H1 (cell line): Measurements from ENCODE around the gene NLK. TPM values are rescaled to one million over a fixed set of nuclear protein-coding genes. Genes with fewer than 3 reads are reported as not detected.

Experiments used
- CTCF ChIA-PET: fragments of 300-600 bp; sonication (Branson Sonifier 250); formaldehyde crosslinking; loops from one replicate; lab custom pipeline; 2021; ENCODE audit not compliant: partially characterized antibody; lab: Charles Lee
- POLR2A ChIA-PET: fragments of 300-600 bp; sonication (Branson Sonifier 250); formaldehyde crosslinking; loops from one replicate; lab custom pipeline; 2021; ENCODE audit warnings: inconsistent platforms; ENCODE audit not compliant: partially characterized antibody; lab: Charles Lee
- DNase-seq, 2 experiments: peaks; one replicate each; pipeline versions ENCODE4 v3.0.0 to v3.0.0-alpha.2; 2010 to 2022; ENCODE audit warnings: low spot score in 2 of 2, low read depth in 1 of 2, mixed read lengths in 1 of 2
- FAIRE-seq: peaks from 2 replicates; lab custom pipeline; 2011; peaks lifted over from hg19 to GRCh38; lab: Jason Lieb, UNC
- H2AFZ ChIP-seq: 2 replicates; pipeline ENCODE4 v1.8.1; 2012; ENCODE audit warnings: low read length, inconsistent platforms
- H2AK5ac ChIP-seq: 2 replicates; pipeline ENCODE4 v1.6.1; 2013; ENCODE audit warnings: low read depth, low read length
- H2BK120ac ChIP-seq: replicated peaks from 2 replicates; pipeline ENCODE3; 2013; ENCODE audit warnings: low read depth, low read length, inconsistent platforms
- H2BK12ac ChIP-seq: 2 replicates; pipeline ENCODE4 v1.6.1; 2013; ENCODE audit warnings: low read depth, low read length
- H2BK15ac ChIP-seq: 2 replicates; pipeline ENCODE4 v1.6.1; 2013; ENCODE audit warnings: low read length
- H2BK20ac ChIP-seq: 2 replicates; pipeline ENCODE4 v1.6.1; 2013; ENCODE audit warnings: low read length
- H2BK5ac ChIP-seq: 2 replicates; pipeline ENCODE4 v1.6.1; 2013; ENCODE audit warnings: low read depth, low read length
- H3K14ac ChIP-seq: 2 replicates; pipeline ENCODE4 v1.6.1; 2013; ENCODE audit warnings: inconsistent platforms; ENCODE audit not compliant: insufficient read length
- H3K18ac ChIP-seq: 2 replicates; pipeline ENCODE4 v1.6.1; 2013; ENCODE audit warnings: low read length; ENCODE audit errors: extremely low read depth
- H3K23ac ChIP-seq: 2 replicates; pipeline ENCODE4 v1.6.1; 2013; ENCODE audit warnings: inconsistent platforms; ENCODE audit not compliant: insufficient read length
- H3K23me2 ChIP-seq: 2 replicates; pipeline ENCODE4 v1.6.1; 2013; ENCODE audit warnings: low read depth, low read length
- H3K27ac ChIP-seq: 2 replicates; pipeline ENCODE4 v1.6.1; 2011; ENCODE audit warnings: low read depth, low read length, inconsistent platforms
- H3K27me3 ChIP-seq, 4 experiments: replicated peaks in 1 of 4; 1 replicate in 1 of 4; 2 replicates in 3 of 4; pipeline versions ENCODE4 v1.6.1 to v1.8.1; 2011 to 2013; ENCODE audit warnings: low read length in 3 of 4, mild to moderate bottlenecking in 3 of 4, inconsistent platforms in 2 of 4, mixed read lengths in 2 of 4, moderate library complexity in 1 of 4; ENCODE audit not compliant: control insufficient read depth in 3 of 4, insufficient read depth in 3 of 4; ENCODE audit errors: extremely low read depth in 1 of 4
- H3K36me3 ChIP-seq, 4 experiments: 2 replicates each; pipeline versions ENCODE4 v1.6.1 to v1.8.1; 2011 to 2013; ENCODE audit warnings: mild to moderate bottlenecking in 4 of 4, low read length in 3 of 4, moderate library complexity in 2 of 4, control low read depth in 1 of 4, inconsistent platforms in 1 of 4; ENCODE audit not compliant: insufficient read depth in 4 of 4, control insufficient read depth in 2 of 4
- H3K4ac ChIP-seq: replicated peaks from 2 replicates; pipeline ENCODE3; 2013; ENCODE audit warnings: low read length, low read depth, mixed read lengths, inconsistent platforms; ENCODE audit not compliant: insufficient read length
- H3K4me1 ChIP-seq, 4 experiments: replicated peaks in 1 of 4; 1 replicate in 1 of 4; 2 replicates in 3 of 4; pipeline versions ENCODE4 v1.6.1 to v1.8.1; 2011 to 2013; ENCODE audit warnings: low read length in 3 of 4, inconsistent platforms in 2 of 4, mixed read lengths in 1 of 4; ENCODE audit not compliant: insufficient read depth in 4 of 4, control insufficient read depth in 3 of 4
- H3K4me2 ChIP-seq, 2 experiments: 2 replicates each; pipeline versions ENCODE4 v1.6.1 to v1.8.1; 2011 to 2013; ENCODE audit warnings: low read depth in 2 of 2, low read length in 2 of 2, control low read depth in 1 of 2, inconsistent platforms in 1 of 2, mild to moderate bottlenecking in 1 of 2; ENCODE audit not compliant: insufficient read depth in 1 of 2
- H3K4me3 ChIP-seq, 4 experiments: fragments of 200-600, 300-600 bp in 1 of 4; sonication (generic), shearing (Covaris generic), sonication (Bioruptor Twin) in 1 of 4; 2 replicates each; pipeline versions ENCODE4 v1.5.1 to v1.8.1; 2011 to 2016; ENCODE audit warnings: low read length in 4 of 4, low read depth in 3 of 4, control low read depth in 2 of 4, inconsistent platforms in 2 of 4, mild to moderate bottlenecking in 2 of 4, mixed read lengths in 1 of 4, moderate library complexity in 1 of 4; ENCODE audit not compliant: insufficient read depth in 2 of 4; ENCODE audit errors: extremely low read depth in 1 of 4
- H3K56ac ChIP-seq: replicated peaks from 2 replicates; pipeline ENCODE3; 2013; ENCODE audit warnings: low read depth, mild to moderate bottlenecking, mixed read lengths, low read length, inconsistent platforms; ENCODE audit not compliant: insufficient read length
- H3K79me1 ChIP-seq: 2 replicates; pipeline ENCODE4 v1.6.1; 2013; ENCODE audit warnings: low read depth, low read length, control low read depth
- H3K79me2 ChIP-seq, 2 experiments: 2 replicates each; pipeline versions ENCODE4 v1.6.1 to v1.8.1; 2012 to 2013; ENCODE audit warnings: low read length in 2 of 2, mild to moderate bottlenecking in 2 of 2, inconsistent platforms in 1 of 2; ENCODE audit not compliant: insufficient read depth in 2 of 2, control insufficient read depth in 1 of 2
- H3K9ac ChIP-seq, 4 experiments: replicated peaks in 1 of 4; 1 replicate in 1 of 4; 2 replicates in 3 of 4; pipeline versions ENCODE4 v1.6.1 to v1.8.1; 2011 to 2013; ENCODE audit warnings: low read depth in 3 of 4, low read length in 3 of 4, control low read depth in 2 of 4, mild to moderate bottlenecking in 2 of 4, moderate library complexity in 2 of 4, inconsistent platforms in 1 of 4; ENCODE audit errors: extremely low read depth in 1 of 4
- H3K9me3 ChIP-seq, 2 experiments: 2 replicates each; pipeline versions ENCODE4 v1.6.1 to v1.8.1; 2012 to 2013; ENCODE audit warnings: mild to moderate bottlenecking in 2 of 2, moderate library complexity in 2 of 2, control low read depth in 1 of 2, inconsistent platforms in 1 of 2, low read depth in 1 of 2, low read length in 1 of 2, mixed read lengths in 1 of 2; ENCODE audit not compliant: insufficient read depth in 2 of 2
- H4K20me1 ChIP-seq, 2 experiments: replicated peaks in 1 of 2; 2 replicates each; pipeline versions ENCODE3 to v1.8.1; 2011 to 2013; ENCODE audit warnings: inconsistent platforms in 2 of 2, low read length in 2 of 2, mild to moderate bottlenecking in 1 of 2; ENCODE audit not compliant: insufficient read depth in 2 of 2, control insufficient read depth in 1 of 2
- H4K5ac ChIP-seq: 2 replicates; pipeline ENCODE4 v1.6.1; 2013; ENCODE audit warnings: low read length, low read depth, mixed read lengths, inconsistent platforms; ENCODE audit not compliant: insufficient read length
- H4K8ac ChIP-seq: 2 replicates; pipeline ENCODE4 v1.8.0; 2013; ENCODE audit warnings: mild to moderate bottlenecking, moderate library complexity, low read length, inconsistent platforms; ENCODE audit not compliant: insufficient read depth; ENCODE audit errors: extremely low read depth
- H4K91ac ChIP-seq: replicated peaks from 2 replicates; pipeline ENCODE3; 2013; ENCODE audit warnings: low read length, mixed read lengths, inconsistent platforms; ENCODE audit not compliant: insufficient read length
- CHD2 ChIP-seq: IDR thresholded peaks from 2 replicates; pipeline ENCODE4 v1.6.1; 2012; ENCODE audit warnings: low read length, improper control_type of control experiment
- WGBS, 2 experiments: shearing (Covaris generic) in 1 of 2; methylation state at CpG; one replicate each; pipeline versions ENCODE4 v1.1.6 to v1.1.7; 2013 to 2015; ENCODE audit warnings: low lambda C conversion rate in 2 of 2, mixed read lengths in 2 of 2, inconsistent platforms in 1 of 2, low coverage in 1 of 2, missing lambda C conversion rate in 1 of 2; ENCODE audit not compliant: insufficient replicate concordance in 2 of 2, insufficient coverage in 1 of 2, insufficient read length in 1 of 2; ENCODE audit errors: extremely low coverage in 1 of 2, missing lambda C conversion rate in 1 of 2; 5-methylcytosine and 5-hydroxymethylcytosine counted together
- polyA plus RNA-seq, 7 experiments: library from polyadenylated mRNA; depleted of rRNA in 3 of 7; stranded (reverse) in 5 of 7; unstranded in 2 of 7; fragments of >200 nt in 5 of 7; fragments of 200-250 nt in 2 of 7; gene quantifications; 1 replicate in 5 of 7; 2 replicates in 1 of 7; 4 replicates in 1 of 7; pipeline versions ENCODE4 v1.2.1 to v1.2.3, GENCODE V29; 2011 to 2013; ENCODE audit warnings: missing spikeins in 2 of 7, mixed read lengths in 2 of 7
- total RNA-seq: library from RNA; stranded (reverse); fragmentation: NEBNext Ultra II Directional; extraction: Animal tissue kit (Norgen Biotek cat#: 25700); gene quantifications from 2 replicates; pipeline ENCODE4 v1.2.1, GENCODE V29; 2021

The NLK gene
- total and polyA plus RNA-seq, 2 of the 8 experiments (the other 6 are each of a cell fraction or from before 2014, with no cell fraction given) = 30.8 to 49.9 TPM

DNA sequence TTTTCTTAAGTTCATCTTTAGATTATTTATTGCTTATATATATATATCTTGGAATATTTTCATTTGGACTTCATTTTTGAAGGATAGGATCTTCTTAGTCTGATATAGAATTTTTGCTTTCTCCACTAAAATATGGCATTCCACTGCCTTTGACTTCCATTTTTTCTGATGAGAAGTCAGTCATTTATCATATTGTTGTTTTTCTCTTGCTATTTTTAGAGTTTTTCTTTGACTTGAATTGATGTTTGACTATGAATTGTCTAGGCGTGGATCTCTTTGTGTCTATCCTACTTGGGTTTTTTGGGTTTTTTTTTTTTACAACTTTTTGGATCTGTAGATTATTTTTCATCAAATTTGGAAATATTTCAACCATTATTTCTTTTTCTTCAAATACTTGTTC is 67.7 kb downstream of the NLK start:
- peaks cover 4 to 5% of the 10 kb centered on the region in 2 experiments for H4K20me1 ChIP-seq
- CTCF ChIA-PET = no interaction called here
- H3K27ac ChIP-seq = no peak overlapping the region
- no peak overlapping the region for H4K8ac ChIP-seq
- no peak for TF ChIP-seq CHD2
- H3K23ac ChIP-seq = no peak overlapping the region
- H2AK5ac ChIP-seq = no peak overlapping the region
- H3K56ac ChIP-seq = no peak overlapping the region
- no peaks in the 10 kb centered on the region for H3K27me3 ChIP-seq
- H3K4me2 ChIP-seq = no peak overlapping the region
- H3K4ac ChIP-seq = no peak overlapping the region
- no peak overlapping the region for H2BK15ac ChIP-seq
- peaks cover 0 to 76% of the 10 kb centered on the region in 2 experiments; a peak in 3 of 4 replicates for H3K79me2 ChIP-seq
- no peak overlapping the region for H3K18ac ChIP-seq
- H3K4me1 ChIP-seq = peaks cover 2 to 21% (median 8%) of the 10 kb centered on the region in 4 experiments; a peak in 5 of 7 replicates
- H3K9me3 ChIP-seq = no peaks in the 10 kb centered on the region
- no peak overlapping the region for H2BK20ac ChIP-seq
- WGBS, 2 experiments = 88% methylated on average over 1 of the region's 1 CpG; no CpG with 5 or more reads in 1 of the 2 experiments
- DNase-seq (no peak), FAIRE-seq (no peak)
- H2BK120ac ChIP-seq = no peak overlapping the region
- no peaks in the 10 kb centered on the region; the same call in 1 of the 2 replicates for H3K23me2 ChIP-seq
- no peaks in the 10 kb centered on the region for H3K36me3 ChIP-seq
- no peak overlapping the region for H4K5ac ChIP-seq
- peaks cover 6% of the 10 kb centered on the region; the same call in 1 of the 2 replicates for H3K79me1 ChIP-seq
- no peak overlapping the region for H2BK5ac ChIP-seq
- H2BK12ac ChIP-seq = no peak overlapping the region
- POLR2A ChIA-PET = no interaction called here
- H4K91ac ChIP-seq = no peak overlapping the region
- no peak overlapping the region for H3K9ac ChIP-seq
- no peak overlapping the region for H3K14ac ChIP-seq
- H3K4me3 ChIP-seq = no peak overlapping the region
- no peak overlapping the region for H2AFZ ChIP-seq
